ENCODE measurements around the gene ZDHHC20.

Gene ZDHHC20

DNA sequence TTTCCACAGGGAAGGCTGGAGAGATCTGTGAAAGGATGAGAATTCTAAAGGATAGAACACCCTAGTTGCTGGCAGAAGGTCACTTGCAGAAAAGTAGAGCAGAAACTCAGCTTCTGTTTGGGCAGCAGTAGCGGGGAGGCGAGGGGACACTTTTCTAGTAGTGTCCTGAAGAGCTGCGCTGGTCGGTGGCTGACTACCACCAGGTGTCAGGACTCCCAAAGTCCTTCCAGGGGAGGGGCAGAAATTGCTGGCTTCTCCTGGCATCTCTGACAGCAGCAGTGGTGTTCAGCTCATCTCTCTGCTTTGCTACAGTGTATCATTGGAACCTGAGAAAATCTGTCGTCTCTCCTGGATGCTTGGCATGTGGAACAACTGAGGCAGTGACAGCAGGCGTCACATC lies 120.9 kb downstream of the ZDHHC20 start (continued):
- TF ChIP-seq, protein P1, sequence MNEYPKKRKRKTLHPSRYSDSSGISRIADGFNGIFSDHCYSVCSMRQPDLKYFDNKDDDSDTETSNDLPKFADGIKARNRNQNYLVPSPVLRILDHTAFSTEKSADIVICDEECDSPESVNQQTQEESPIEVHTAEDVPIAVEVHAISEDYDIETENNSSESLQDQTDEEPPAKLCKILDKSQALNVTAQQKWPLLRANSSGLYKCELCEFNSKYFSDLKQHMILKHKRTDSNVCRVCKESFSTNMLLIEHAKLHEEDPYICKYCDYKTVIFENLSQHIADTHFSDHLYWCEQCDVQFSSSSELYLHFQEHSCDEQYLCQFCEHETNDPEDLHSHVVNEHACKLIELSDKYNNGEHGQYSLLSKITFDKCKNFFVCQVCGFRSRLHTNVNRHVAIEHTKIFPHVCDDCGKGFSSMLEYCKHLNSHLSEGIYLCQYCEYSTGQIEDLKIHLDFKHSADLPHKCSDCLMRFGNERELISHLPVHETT (tag by site-specific recombination; IDR thresholded peaks at IDR 0.05) = no peak
- TF ChIP-seq ZNF24 (tag by site-specific recombination; IDR thresholded peaks at IDR 0.05) = no peak
- no peak for TF ChIP-seq KLF9 (tag by site-specific recombination; IDR thresholded peaks at IDR 0.05; ENCODE audit: low read depth)
- no peak for TF ChIP-seq ZNF549 (tag by site-specific recombination; IDR thresholded peaks at IDR 0.05)
- no peak for TF ChIP-seq ZNF843 (tag by site-specific recombination; IDR thresholded peaks at IDR 0.05)

DNA sequence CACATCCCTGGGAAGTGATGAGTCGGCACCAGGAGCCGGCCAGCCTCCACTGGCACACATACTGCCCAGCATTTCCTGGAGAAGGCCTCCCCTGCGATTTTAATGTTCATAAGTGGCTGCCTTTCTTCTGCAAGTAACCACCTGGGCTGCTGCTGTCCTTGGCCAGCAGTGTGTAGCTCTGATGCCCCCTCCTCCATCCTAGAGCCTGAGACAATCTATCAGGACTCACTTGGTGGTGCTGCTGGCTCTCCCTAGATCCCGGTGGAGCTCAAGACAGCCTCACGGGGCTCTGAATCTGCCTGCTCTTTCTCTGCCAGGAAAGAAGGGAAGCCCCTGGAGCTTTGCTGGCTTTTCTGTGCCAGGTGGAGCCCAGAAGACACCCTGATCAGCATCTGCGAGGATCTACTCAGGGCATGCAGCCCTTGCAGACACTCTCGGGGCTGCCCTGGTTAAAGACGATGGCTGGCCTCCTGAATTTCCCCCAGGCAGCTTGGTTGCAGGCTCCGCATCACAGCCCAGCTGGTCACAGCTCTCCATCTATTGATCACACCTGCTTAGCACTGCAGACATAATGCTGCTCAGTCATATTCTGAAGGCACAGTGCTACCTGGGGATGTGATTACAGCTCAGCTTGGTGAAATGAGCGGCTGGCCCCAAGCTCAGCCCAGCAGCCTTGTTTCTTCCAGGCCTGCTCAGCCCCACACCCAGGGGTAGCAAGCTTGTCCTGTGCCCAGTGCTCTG lies 122.3 kb downstream of the ZDHHC20 start:
- POLR2A ChIA-PET = no interaction called here
- H3K4me3 ChIP-seq (ENCODE audit: low read depth, low read length) = no peak overlapping the region
- CTCF ChIA-PET = interaction anchor here (0.6 kb wide), 2 partner anchors 140 to 226 kb away, joined by 3 read pairs; no protein-coding TSS in a partner anchor
- no peaks in the 10 kb centered on the region for H3K4me1 ChIP-seq (ENCODE audit: control insufficient read depth, insufficient read depth, low read length)
- H3K27ac ChIP-seq (ENCODE audit: extremely low read depth, low read depth, low read length) = no peak overlapping the region
- no peaks in the 10 kb centered on the region for H3K9me3 ChIP-seq (ENCODE audit: control insufficient read depth, insufficient read depth, low read depth, low read length)
- TF ChIP-seq ZNF175 (tag by site-specific recombination; IDR thresholded peaks at IDR 0.05) = no peak
- no peak for TF ChIP-seq ZNF623 (tag by site-specific recombination; IDR thresholded peaks at IDR 0.05)
- TF ChIP-seq ZNF837 (tag by site-specific recombination; IDR thresholded peaks at IDR 0.05) = no peak
- no peak for TF ChIP-seq ZFHX2 (tag by site-specific recombination; conservative IDR thresholded peaks at IDR 0.05)
- no peak for TF ChIP-seq ZNF426 (tag by site-specific recombination; IDR thresholded peaks at IDR 0.05)
- TF ChIP-seq ZNF221 (tag by site-specific recombination; IDR thresholded peaks at IDR 0.05; ENCODE audit: borderline replicate concordance) = no peak
- TF ChIP-seq ZNF350 (tag by site-specific recombination; IDR thresholded peaks at IDR 0.05) = no peak
- no peak for TF ChIP-seq HOXD13 (CRISPR knock-in tag; IDR thresholded peaks at IDR 0.05; ENCODE audit: borderline replicate concordance)
- no peak for TF ChIP-seq ZNF558 (tag by site-specific recombination; IDR thresholded peaks at IDR 0.05)
- TF ChIP-seq, protein P2, sequence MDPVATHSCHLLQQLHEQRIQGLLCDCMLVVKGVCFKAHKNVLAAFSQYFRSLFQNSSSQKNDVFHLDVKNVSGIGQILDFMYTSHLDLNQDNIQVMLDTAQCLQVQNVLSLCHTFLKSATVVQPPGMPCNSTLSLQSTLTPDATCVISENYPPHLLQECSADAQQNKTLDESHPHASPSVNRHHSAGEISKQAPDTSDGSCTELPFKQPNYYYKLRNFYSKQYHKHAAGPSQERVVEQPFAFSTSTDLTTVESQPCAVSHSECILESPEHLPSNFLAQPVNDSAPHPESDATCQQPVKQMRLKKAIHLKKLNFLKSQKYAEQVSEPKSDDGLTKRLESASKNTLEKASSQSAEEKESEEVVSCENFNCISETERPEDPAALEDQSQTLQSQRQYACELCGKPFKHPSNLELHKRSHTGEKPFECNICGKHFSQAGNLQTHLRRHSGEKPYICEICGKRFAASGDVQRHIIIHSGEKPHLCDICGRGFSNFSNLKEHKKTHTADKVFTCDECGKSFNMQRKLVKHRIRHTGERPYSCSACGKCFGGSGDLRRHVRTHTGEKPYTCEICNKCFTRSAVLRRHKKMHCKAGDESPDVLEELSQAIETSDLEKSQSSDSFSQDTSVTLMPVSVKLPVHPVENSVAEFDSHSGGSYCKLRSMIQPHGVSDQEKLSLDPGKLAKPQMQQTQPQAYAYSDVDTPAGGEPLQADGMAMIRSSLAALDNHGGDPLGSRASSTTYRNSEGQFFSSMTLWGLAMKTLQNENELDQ (tag by site-specific recombination; IDR thresholded peaks at IDR 0.05; ENCODE audit: low read depth) = no peak
- no peak for TF ChIP-seq ZNF510 (tag by site-specific recombination; IDR thresholded peaks at IDR 0.05; ENCODE audit: insufficient replicate concordance)
- TF ChIP-seq, protein P3, sequence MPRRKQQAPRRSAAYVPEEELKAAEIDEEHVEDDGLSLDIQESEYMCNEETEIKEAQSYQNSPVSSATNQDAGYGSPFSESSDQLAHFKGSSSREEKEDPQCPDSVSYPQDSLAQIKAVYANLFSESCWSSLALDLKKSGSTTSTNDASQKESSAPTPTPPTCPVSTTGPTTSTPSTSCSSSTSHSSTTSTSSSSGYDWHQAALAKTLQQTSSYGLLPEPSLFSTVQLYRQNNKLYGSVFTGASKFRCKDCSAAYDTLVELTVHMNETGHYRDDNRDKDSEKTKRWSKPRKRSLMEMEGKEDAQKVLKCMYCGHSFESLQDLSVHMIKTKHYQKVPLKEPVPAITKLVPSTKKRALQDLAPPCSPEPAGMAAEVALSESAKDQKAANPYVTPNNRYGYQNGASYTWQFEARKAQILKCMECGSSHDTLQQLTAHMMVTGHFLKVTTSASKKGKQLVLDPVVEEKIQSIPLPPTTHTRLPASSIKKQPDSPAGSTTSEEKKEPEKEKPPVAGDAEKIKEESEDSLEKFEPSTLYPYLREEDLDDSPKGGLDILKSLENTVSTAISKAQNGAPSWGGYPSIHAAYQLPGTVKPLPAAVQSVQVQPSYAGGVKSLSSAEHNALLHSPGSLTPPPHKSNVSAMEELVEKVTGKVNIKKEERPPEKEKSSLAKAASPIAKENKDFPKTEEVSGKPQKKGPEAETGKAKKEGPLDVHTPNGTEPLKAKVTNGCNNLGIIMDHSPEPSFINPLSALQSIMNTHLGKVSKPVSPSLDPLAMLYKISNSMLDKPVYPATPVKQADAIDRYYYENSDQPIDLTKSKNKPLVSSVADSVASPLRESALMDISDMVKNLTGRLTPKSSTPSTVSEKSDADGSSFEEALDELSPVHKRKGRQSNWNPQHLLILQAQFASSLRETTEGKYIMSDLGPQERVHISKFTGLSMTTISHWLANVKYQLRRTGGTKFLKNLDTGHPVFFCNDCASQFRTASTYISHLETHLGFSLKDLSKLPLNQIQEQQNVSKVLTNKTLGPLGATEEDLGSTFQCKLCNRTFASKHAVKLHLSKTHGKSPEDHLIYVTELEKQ (tag by site-specific recombination; IDR thresholded peaks at IDR 0.05; ENCODE audit: borderline replicate concordance) = no peak
- H3K36me3 ChIP-seq (ENCODE audit: control insufficient read depth in 2 of 2, insufficient read depth in 1 of 2, low read length in 2 of 2) = no peaks in the 10 kb centered on the region

All from HEK293 (cell line).